Panc1 (cell line): ENCODE measurements around the gene POLR2B. TPM values are rescaled to one million over a fixed set of nuclear protein-coding genes. Genes with fewer than 3 reads are reported as not detected.

Experiments
- ATAC-seq: fragments of 200-7000 bp; cut with Tn5 transposase; 2 replicates; pipeline ENCODE4 v1.9.1; 2020; ENCODE audit warnings: mild to moderate bottlenecking, moderate library complexity
- BruUV-seq: library from RNA; stranded (reverse); fragments of 400-500 nt; replicated peaks from 2 replicates; lab custom pipeline; 2021; lab: Mats Ljungman, UMichigan
- CTCF ChIA-PET: fragments of 300-600 bp; sonication (Branson Sonifier 250); formaldehyde crosslinking; loops from one replicate; lab custom pipeline; 2022; ENCODE audit warnings: antibody characterized with exemption; lab: Charles Lee
- POLR2A ChIA-PET: fragments of 300-600 bp; sonication (Branson Sonifier 250); formaldehyde crosslinking; loops from one replicate; lab custom pipeline; 2022; ENCODE audit warnings: antibody characterized with exemption; lab: Charles Lee
- DNase-seq: peaks from one replicate; pipeline ENCODE4 v3.0.0-alpha.2; 2010; ENCODE audit warnings: low read depth, low spot score
- H3K27ac ChIP-seq: 2 replicates; pipeline ENCODE4 v1.5.1; 2011; ENCODE audit warnings: mild to moderate bottlenecking, low read length, inconsistent platforms
- H3K27me3 ChIP-seq: fragments of 200-500 bp; sonication (Bioruptor generic); 2 replicates; pipeline ENCODE4 v1.6.0; 2014; ENCODE audit warnings: low read length, inconsistent platforms; ENCODE audit not compliant: control insufficient read depth, insufficient read depth
- H3K36me3 ChIP-seq: fragments of 200-500 bp; sonication (Bioruptor generic); 2 replicates; pipeline ENCODE4 v1.5.1; 2014; ENCODE audit warnings: inconsistent platforms, mild to moderate bottlenecking, low read length, moderate library complexity; ENCODE audit not compliant: control insufficient read depth, insufficient read depth
- H3K4me1 ChIP-seq: 2 replicates; pipeline ENCODE4 v1.5.1; 2011; ENCODE audit warnings: inconsistent platforms, mild to moderate bottlenecking, low read length, moderate library complexity; ENCODE audit not compliant: control insufficient read depth, insufficient read depth
- H3K4me3 ChIP-seq, 2 experiments: 2 replicates each; pipeline ENCODE4 v1.5.1; 2011 to 2012; ENCODE audit warnings: low read depth in 2 of 2, low read length in 2 of 2, mild to moderate bottlenecking in 2 of 2, inconsistent platforms in 1 of 2, moderate library complexity in 1 of 2
- H3K9me3 ChIP-seq: fragments of 200-500 bp; sonication (Bioruptor generic); 2 replicates; pipeline ENCODE4 v1.5.1; 2014; ENCODE audit warnings: low read depth, mild to moderate bottlenecking, inconsistent platforms, low read length, moderate library complexity; ENCODE audit not compliant: control insufficient read depth, insufficient read depth
- CTCF ChIP-seq: fragments of 450-650 bp; IDR thresholded peaks from 2 replicates; pipeline ENCODE4 v1.5.1; 2017; ENCODE audit warnings: mild to moderate bottlenecking
- POLR2AphosphoS5 ChIP-seq: IDR thresholded peaks from 2 replicates; pipeline ENCODE4 v1.6.1; 2012; ENCODE audit warnings: mild to moderate bottlenecking, low read depth, low read length, moderate library complexity
- REST ChIP-seq, 2 experiments: IDR thresholded peaks; 2 replicates each; pipeline ENCODE4 v1.6.1; 2011 to 2012; ENCODE audit warnings: low read depth in 2 of 2, control low read depth in 1 of 2, low read length in 1 of 2, mild to moderate bottlenecking in 1 of 2, moderate library complexity in 1 of 2; ENCODE audit not compliant: insufficient read depth in 1 of 2
- SIN3A ChIP-seq: IDR thresholded peaks from 2 replicates; pipeline ENCODE4 v1.6.1; 2012; ENCODE audit warnings: low read depth, mild to moderate bottlenecking, low read length, moderate library complexity, borderline replicate concordance; ENCODE audit not compliant: insufficient read depth
- TCF7L2 ChIP-seq: IDR thresholded peaks from 2 replicates; pipeline ENCODE4 v1.6.1; 2011; ENCODE audit warnings: mild to moderate bottlenecking, low read depth, low read length, inconsistent platforms
- in situ Hi-C: cut with HindIII; loops from 2 replicates; pipeline ENCODE4 v1.10.0; 2016; ENCODE audit warnings: low sequenced_read_pairs, low pct_unique_long_range_greater_than_20kb
- intact Hi-C: fragments of 100-400 bp; cut with micrococcal nuclease; formaldehyde crosslinking; loops from one replicate; pipeline ENCODE4 v1.10.0; 2022; ENCODE audit not compliant: unreplicated experiment
- total RNA-seq: library from RNA; stranded (reverse); gene quantifications from one replicate; pipeline ENCODE4 v1.2.1, GENCODE V29; 2021; ENCODE audit not compliant: unreplicated experiment

Gene POLR2B
- total RNA-seq, 1 experiment from 2014 or later: 84.1 TPM

DNA sequence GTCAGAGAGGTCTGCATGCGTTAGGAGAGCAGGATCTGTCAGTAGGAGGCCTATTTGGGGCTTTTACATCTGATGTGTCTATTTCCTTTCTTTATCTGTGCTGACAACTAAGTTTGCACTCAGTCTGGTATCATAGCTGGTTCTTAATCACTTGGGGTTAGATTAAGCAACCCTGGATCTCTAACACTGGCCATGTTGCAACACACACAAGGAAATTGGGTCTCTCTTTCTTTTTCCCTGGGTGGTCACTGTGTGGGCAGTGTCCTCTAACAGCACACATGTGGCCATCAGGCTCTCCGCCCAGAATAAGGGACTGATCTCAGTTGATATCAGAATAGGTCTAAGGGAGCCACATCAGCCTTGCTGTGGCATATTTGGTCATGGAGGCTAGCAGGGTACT is 92.6 kb downstream of the POLR2B start:
- ChIA-PET CTCF (no interaction called here), POLR2A (no interaction called here)
- intact Hi-C loops: no loop called here
- Histone ChIP-seq H3K4me1 (no peaks in the 10 kb centered on the region), H3K4me3 (no peak overlapping the region), H3K36me3 (no peaks in the 10 kb centered on the region), H3K9me3 (no peaks in the 10 kb centered on the region), H3K27ac (no peak overlapping the region), H3K27me3 (no peaks in the 10 kb centered on the region)
- DNase-seq (no peak), ATAC-seq (no peak)
- TF ChIP-seq REST (IDR thresholded peaks at IDR 0.05; ENCODE audit: insufficient read depth in 1 of 2, low read depth in 2 of 2, low read length in 1 of 2): no peak
- no peak for TF ChIP-seq TCF7L2
- no peak for TF ChIP-seq CTCF
- TF ChIP-seq SIN3A: no peak
- TF ChIP-seq POLR2AphosphoS5: no peak
- no TSS peak for BruUV-seq
- in situ Hi-C loops: no loop called here

DNA sequence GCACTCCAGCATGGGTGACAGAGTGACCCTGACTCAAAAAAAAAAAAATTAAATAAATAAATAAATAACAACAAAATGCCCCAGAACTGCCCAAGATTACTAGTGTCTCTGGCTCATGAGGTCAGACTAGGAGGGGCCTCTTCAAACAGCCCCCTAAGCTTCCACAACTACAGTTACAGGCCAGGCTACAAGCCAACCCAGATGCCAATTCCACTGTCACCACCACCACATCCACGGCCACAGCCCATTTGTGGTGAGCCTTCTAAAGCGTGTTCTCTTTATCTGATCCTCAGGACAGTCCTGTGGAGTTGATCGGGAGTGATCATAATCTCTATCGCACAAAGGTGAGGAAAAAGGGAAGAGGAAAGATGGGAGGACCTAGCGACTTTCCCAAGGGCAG is 94.9 kb downstream of the POLR2B start:
- CTCF ChIA-PET: no interaction called here
- intact Hi-C loops (no loop called here), in situ Hi-C loops (no loop called here)
- H3K36me3 ChIP-seq: no peaks in the 10 kb centered on the region
- H3K4me3 ChIP-seq: no peak overlapping the region
- POLR2A ChIA-PET: no interaction called here
- H3K9me3 ChIP-seq: no peaks in the 10 kb centered on the region
- ATAC-seq (no peak), DNase-seq (no peak)
- no peak for TF ChIP-seq TCF7L2
- no peak for TF ChIP-seq CTCF
- no peak for TF ChIP-seq REST (IDR thresholded peaks at IDR 0.05; ENCODE audit: insufficient read depth in 1 of 2, low read depth in 2 of 2, low read length in 1 of 2)
- no peak for TF ChIP-seq SIN3A
- TF ChIP-seq POLR2AphosphoS5: no peak
- no peaks in the 10 kb centered on the region for H3K27me3 ChIP-seq
- H3K27ac ChIP-seq: no peak overlapping the region
- BruUV-seq: no TSS peak
- no peaks in the 10 kb centered on the region for H3K4me1 ChIP-seq
